ENCODE measurements around the gene ISCA1.

The ISCA1 gene

GRCh38 chr9:86222667-86223066 is 59.7 kb downstream of the ISCA1 start:
- DNase-seq (ENCODE audit: low spot score) = no peak

- DNase-seq (ENCODE audit: low spot score) = no peak
These were observed 62.7 kb downstream of the ISCA1 start for GRCh38 chr9:86219606-86220005.

GRCh38 chr9:86217076-86217755 is 65.1 kb downstream of the ISCA1 start:
- DNase-seq (ENCODE audit: low spot score) = no peak

All from CD4-positive, alpha-beta T cell treated with Interleukin-6 at 100 ng/mL for 8 hours (primary cell).